RWPE1 (cell line): ENCODE measurements around the gene ERN1.

Experiments used
- CTCF ChIA-PET: fragments of 350-600 bp; sonication (Branson Sonifier 250); formaldehyde crosslinking; extraction: SDS; loops from one replicate; lab custom pipeline; 2021; lab: Yijun Ruan, JAX
- POLR2A ChIA-PET: fragments of 400-600 bp; formaldehyde crosslinking; extraction: SDS; loops from one replicate; lab custom pipeline; 2020; ENCODE audit warnings: antibody characterized with exemption; ENCODE audit not compliant: low non-redundant PET; lab: Yijun Ruan, JAX
- DNase-seq: peaks from one replicate; pipeline ENCODE4 v3.0.0; 2012; ENCODE audit warnings: low spot score
- H3K27ac ChIP-seq: fragments of 450-650 bp; 2 replicates; pipeline ENCODE4 v1.5.1; 2017
- CTCF ChIP-seq: fragments of 450-650 bp; conservative IDR thresholded peaks from 2 replicates; pipeline ENCODE4 v1.5.1; 2017; ENCODE audit warnings: low read depth, mild to moderate bottlenecking

Gene ERN1

GRCh38 chr17:64131606-64132270 lies 1.8 kb upstream of the ERN1 start:
- no peak for DNase-seq
- H3K27ac ChIP-seq, result no peak overlapping the region
- TF ChIP-seq CTCF, result no peak
- CTCF ChIA-PET, result interaction anchor here (3.0 to 6.6 kb wide), 2 partner anchors 13 to 104 kb away, joined by 13 to 103 read pairs; no protein-coding TSS in a partner anchor
- POLR2A ChIA-PET, result interaction anchor here (0.6 to 1.8 kb wide), 2 partner anchors 14 to 150 kb away, joined by 3 to 6 read pairs; no protein-coding TSS in a partner anchor

- peak overlapping the region; percentile 82 for H3K27ac ChIP-seq
- DNase-seq, result no peak
- no peak for TF ChIP-seq CTCF
- CTCF ChIA-PET, result interaction anchor here (0.7 to 6.6 kb wide), 4 partner anchors 15 to 286 kb away, joined by 3 to 103 read pairs (median 4); no protein-coding TSS in a partner anchor
- POLR2A ChIA-PET, result interaction anchor here (0.5 to 1.8 kb wide), 2 partner anchors 15 to 171 kb away, joined by 4 to 6 read pairs; no protein-coding TSS in a partner anchor
These were observed 636 bp upstream of the ERN1 start for GRCh38 chr17:64130559-64131001.

- ChIA-PET POLR2A (no interaction called here), CTCF (interaction anchor here (0.6 to 6.6 kb wide), 4 partner anchors 66 to 210 kb away, joined by 3 to 103 read pairs (median 6); no protein-coding TSS in a partner anchor)
- DNase-seq, result no peak
- TF ChIP-seq CTCF, result no peak
- peak overlapping the region; percentile 82 for H3K27ac ChIP-seq
These were observed 504 bp downstream of the ERN1 start for GRCh38 chr17:64129515-64129764.

GRCh38 chr17:64128787-64129514 lies 993 bp downstream of the ERN1 start:
- H3K27ac ChIP-seq, result peak overlapping the region; percentile 82

GRCh38 chr17:64126918-64127317 lies 3.0 kb downstream of the ERN1 start:
- ChIA-PET POLR2A (interaction anchor here (0.6 kb wide), 1 partner anchor 72 kb away, joined by 5 read pairs; no protein-coding TSS in a partner anchor), CTCF (interaction anchor here (0.9 kb wide), 1 partner anchor 577 kb away, joined by 3 read pairs; no protein-coding TSS in a partner anchor)
- no peak overlapping the region for H3K27ac ChIP-seq
- DNase-seq, result no peak
- TF ChIP-seq CTCF, result no peak

More at GRCh38 chr17:64128787-64129514, 993 bp downstream of the ERN1 start:
- peak; percentile 37 for DNase-seq
- ChIA-PET POLR2A (no interaction called here), CTCF (interaction anchor here (0.6 kb wide), 3 partner anchors 65 to 165 kb away, joined by 3 to 5 read pairs (median 3); no protein-coding TSS in a partner anchor)
- TF ChIP-seq CTCF, result no peak

- ChIA-PET POLR2A (no interaction called here), CTCF (interaction anchor here (0.6 to 0.9 kb wide), 3 partner anchors 12 to 576 kb away, joined by 3 to 5 read pairs (median 3); no protein-coding TSS in a partner anchor)
- no peak overlapping the region for H3K27ac ChIP-seq
- no peak for DNase-seq
- TF ChIP-seq CTCF, result no peak
These were observed 4.0 kb downstream of the ERN1 start for GRCh38 chr17:64125937-64126336.
